Measurements from ENCODE around the gene MAD1L1. TPM values are rescaled to one million over a fixed set of nuclear protein-coding genes. Genes with fewer than 3 reads are reported as not detected.

Gene MAD1L1
- total and polyA plus RNA-seq, 2 donors (not counting 3 experiments of a cell fraction or from before 2014, with no cell fraction given), result 34.1 to 42.3 TPM

GRCh38 chr7:2087744-2088143 lies 145.0 kb downstream of the MAD1L1 start:
- Histone ChIP-seq H3K9ac (replicated peaks; ENCODE audit: extremely low read depth, insufficient read depth, low read length) (no peak overlapping the region), H2AFZ (ENCODE audit: low read depth, low read length) (no peak overlapping the region), H3K27me3 (ENCODE audit: control insufficient read depth in 2 of 2, insufficient read depth in 2 of 2, low read length in 2 of 2) (no peaks in the 10 kb centered on the region), H3K9me1 (replicated peaks; ENCODE audit: control insufficient read depth, extremely low read depth, insufficient read depth, low read length) (no peaks in the 10 kb centered on the region), H3K4me2 (ENCODE audit: insufficient read depth, low read length) (no peak overlapping the region), H3K4me1 (ENCODE audit: control insufficient read depth, extremely low read depth, insufficient read depth, low read length) (no peaks in the 10 kb centered on the region), H3K36me3 (ENCODE audit: control insufficient read depth in 2 of 2, extremely low read depth in 1 of 2, insufficient read depth in 2 of 2, low read length in 2 of 2) (no peaks in the 10 kb centered on the region), H3K27ac (ENCODE audit: insufficient read depth, low read depth, low read length) (no peak overlapping the region), H3K79me2 (ENCODE audit: control insufficient read depth, insufficient read depth, low read length) (no peaks in the 10 kb centered on the region), H3K9me3 (replicated peaks; ENCODE audit: control insufficient read depth, insufficient read depth, low read length) (no peaks in the 10 kb centered on the region), H4K20me1 (replicated peaks; ENCODE audit: control insufficient read depth, extremely low read depth, insufficient read depth, low read length) (no peaks in the 10 kb centered on the region), H3K4me3 (replicated peaks in 1 of 3; ENCODE audit: insufficient read depth in 1 of 3, low read depth in 1 of 3, low read length in 3 of 3) (no peak overlapping the region)
- CTCF ChIA-PET, result no interaction called here
- no TSS peak for BruUV-seq (replicated peaks)
- dilution Hi-C loops (cut with MboI; ENCODE audit: extremely low pct_ligation_motif_present, low sequenced_read_pairs), result no loop called here
- FAIRE-seq, result no peak
- POLR2A ChIA-PET, result no interaction called here
- TF ChIP-seq JUN (IDR thresholded peaks at IDR 0.05; ENCODE audit: borderline replicate concordance, insufficient read depth, insufficient read length, low read depth), result no peak
- no peak for TF ChIP-seq POLR2AphosphoS5 (IDR thresholded peaks at IDR 0.05; ENCODE audit: insufficient read depth, low read depth, low read length)
- TF ChIP-seq MAX (IDR thresholded peaks at IDR 0.05; ENCODE audit: insufficient read depth, insufficient read length), result no peak
- TF ChIP-seq MYC (IDR thresholded peaks at IDR 0.05; ENCODE audit: low read depth, low read length), result no peak
- no peak for TF ChIP-seq CTCF (IDR thresholded peaks at IDR 0.05; ENCODE audit: extremely low read depth in 1 of 2, insufficient read depth in 1 of 2, low read depth in 1 of 2, low read length in 2 of 2)
- no peak for TF ChIP-seq EZH2 (IDR thresholded peaks at IDR 0.05; ENCODE audit: borderline replicate concordance, low read depth, low read length, severe bottlenecking)
- no peak for TF ChIP-seq GATA2 (IDR thresholded peaks at IDR 0.05; ENCODE audit: insufficient read depth, insufficient read length, low read depth, low read length)
- TF ChIP-seq POLR2A (IDR thresholded peaks at IDR 0.05; ENCODE audit: low read depth, low read length), result no peak
- TF ChIP-seq FOS (IDR thresholded peaks at IDR 0.05; ENCODE audit: borderline replicate concordance, insufficient read depth, low read length), result no peak
- DNase-seq (ENCODE audit: low read depth, low spot score), result no peak
- intact Hi-C loops (cut with micrococcal nuclease), result no loop called here
